GM21529 (cell line): ENCODE data around the gene NDUFV1.

Source experiments
- ATAC-seq: cut with Tn5 transposase; IDR thresholded peaks from one replicate; pipeline ENCODE4 v1.9.1; 2021; ENCODE audit not compliant: unreplicated experiment

NDUFV1 gene

DNA sequence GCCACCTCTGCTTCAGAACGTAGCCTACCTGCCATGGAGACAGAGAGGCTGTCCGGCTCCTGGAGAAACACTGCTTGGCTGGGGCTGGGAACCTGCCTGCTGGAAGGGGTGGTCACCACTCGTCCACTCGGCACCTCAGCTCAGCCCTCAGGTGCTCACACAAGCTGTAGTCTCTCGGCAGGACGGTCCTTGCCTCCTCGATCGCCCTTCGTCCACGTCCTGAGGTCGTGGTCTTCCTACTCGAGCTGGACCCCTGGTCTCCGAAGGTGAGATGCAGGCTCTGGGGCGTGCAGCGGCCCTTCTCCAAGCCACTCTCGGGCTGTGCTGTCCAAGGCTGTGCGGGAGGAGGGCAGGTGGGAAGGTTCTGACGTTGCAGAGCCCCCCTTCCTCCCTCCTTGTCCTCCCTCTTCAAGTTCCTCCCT, 32.7 kb downstream of the NDUFV1 start, which contains the start of gene TBX10:
TBX10 (minus strand) TSS at position 326 of the 422 bp plus-strand sequence; CDS start at position 35, 291 bp downstream.
- no peak for ATAC-seq

DNA sequence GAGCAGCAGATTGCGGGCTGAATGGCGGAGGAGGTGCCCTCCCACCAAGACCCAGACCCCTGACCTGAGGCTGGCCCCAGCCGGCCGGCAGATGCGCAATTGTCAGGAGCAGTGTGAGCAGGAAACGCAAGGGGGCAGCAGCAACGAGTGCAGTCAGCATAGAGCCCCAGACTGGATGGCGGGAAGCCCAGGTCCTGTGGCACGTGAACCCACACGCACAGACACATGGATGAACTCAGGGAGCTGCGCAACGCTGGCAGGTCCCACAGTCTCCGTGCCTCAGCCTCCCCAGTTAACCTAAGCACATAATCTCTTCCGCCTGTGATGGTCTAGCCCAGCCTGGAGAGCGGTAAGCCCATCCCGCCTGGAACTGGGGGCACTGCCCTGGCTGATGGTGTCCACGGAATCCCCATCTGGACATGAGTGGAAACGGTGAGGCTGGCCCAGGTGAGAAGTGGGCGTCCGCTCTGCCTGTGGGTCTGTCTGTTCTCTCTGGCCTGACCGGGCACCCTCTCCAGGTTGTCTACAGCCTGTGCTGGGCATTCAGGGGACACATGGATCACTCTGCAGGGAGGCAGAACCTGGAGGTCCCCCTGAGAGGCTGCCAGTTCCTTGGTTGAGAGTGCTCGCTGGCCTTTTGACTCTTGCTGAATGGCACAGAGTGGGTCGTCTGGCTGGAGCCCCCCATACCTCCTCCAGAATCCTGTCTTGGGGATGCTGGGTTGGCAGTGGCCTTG, 33.5 kb downstream of the NDUFV1 start:
- ATAC-seq: no peak

DNA sequence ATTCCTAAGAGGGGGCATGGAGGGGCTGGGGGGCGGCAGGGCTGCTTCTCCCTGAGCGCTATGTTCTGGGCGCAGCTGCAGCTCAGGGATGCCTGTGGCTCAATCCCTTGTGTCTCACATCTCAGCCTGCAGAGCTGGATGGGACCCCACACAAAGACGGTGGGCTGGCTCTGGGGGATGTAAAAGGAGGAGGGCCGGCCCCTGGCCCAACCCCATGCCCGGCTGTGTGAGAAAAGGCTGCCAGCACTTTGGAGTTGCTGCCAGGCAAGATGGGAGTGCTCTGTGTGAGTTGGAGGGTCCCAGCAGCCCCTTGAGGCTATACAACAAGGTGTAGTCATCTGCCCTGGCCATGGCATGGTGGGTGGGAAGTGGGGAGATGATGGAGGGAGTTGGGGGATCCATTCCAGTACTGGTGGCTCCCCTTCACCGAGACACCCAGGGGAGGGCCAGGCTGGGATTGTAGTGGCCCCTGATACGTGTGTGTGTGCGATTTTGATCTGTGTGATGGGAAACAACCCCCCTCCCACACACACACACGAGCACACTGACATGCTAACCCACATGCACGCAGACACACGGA, 34.1 kb downstream of the NDUFV1 start:
- ATAC-seq: no peak

DNA sequence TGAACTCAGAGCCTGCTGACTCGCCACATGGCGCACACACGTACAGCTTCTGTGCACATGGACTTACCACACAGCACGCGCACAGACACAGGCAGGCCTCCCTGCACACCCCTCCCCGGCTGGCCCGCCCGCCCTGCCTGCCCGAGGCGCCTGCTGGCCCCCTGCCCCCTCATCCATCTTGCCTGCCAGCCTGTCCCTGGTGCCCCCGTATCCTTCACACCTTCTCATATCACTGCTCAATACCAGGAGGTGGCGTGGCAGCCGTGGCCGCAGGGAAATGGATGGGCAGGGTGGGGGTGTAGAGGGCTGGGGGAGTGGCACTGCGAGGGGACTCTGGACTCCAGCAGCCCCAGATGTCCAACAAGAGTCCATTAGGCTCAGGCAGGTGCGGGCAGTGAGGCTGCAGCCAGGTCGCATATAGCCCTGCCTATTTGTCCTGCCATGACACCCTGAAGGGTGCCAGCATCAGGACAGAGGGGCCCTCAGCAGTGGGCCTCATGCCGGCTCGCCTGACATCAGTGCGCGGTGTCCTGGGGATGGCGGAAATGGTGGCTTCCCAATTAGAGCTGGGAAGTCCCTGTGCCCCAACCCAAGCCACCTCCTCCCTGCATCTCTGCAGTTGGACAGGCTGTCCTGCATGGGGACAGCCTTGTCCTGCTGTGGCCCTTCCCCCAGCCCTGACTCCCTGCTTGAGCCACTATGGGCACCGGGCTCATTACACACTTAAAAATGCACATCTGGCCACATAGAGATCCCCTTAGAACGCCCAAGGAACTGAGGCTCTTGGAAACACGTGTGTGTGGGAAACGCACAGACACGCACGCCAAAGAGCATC, 34.8 kb downstream of the NDUFV1 start:
- no peak for ATAC-seq

DNA sequence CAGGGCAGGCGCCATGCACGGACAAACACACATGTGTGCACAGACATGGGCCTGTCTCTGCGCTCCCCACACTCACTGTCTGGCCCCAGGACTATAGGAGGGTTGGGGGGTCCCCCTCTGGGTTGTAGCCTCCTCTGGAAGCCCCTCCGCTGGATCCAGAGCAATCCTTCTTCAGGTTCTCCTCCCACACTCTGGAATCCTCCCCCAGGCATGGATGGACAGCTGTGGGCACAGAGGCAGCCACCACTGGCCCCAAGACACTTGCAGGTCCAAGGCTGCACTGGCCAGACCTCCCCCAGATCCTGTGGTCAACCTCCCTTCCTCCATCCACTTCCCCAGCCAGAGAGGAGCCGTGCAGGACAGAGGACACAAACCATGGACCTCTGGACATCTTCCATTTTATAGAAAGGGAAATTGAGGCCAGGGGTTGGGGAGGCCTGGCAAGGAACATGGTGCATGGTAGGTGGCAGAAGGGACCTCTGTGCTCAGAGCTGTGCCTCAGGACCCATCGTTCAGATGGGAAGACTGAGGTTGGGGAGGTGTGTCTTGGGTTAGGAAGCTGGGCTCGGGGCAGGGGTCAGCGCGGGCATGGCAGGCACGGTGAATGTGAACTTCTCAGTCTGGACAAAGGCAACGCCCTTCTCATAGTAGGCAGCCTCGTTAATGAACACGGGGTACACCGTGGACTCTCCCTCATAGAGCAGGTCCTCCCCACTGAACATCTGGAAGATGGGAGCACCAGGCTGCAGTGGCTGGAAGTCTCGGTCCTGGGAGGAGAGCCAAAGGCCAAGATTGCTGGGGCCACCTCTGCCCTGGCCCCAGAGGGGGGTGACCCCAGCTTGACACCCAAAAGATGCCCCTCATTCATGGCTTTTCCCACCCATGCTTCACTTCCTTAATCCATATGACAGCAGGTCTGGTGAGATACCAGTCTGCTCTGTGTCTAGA, 35.7 kb downstream of the NDUFV1 start:
- ATAC-seq: no peak

DNA sequence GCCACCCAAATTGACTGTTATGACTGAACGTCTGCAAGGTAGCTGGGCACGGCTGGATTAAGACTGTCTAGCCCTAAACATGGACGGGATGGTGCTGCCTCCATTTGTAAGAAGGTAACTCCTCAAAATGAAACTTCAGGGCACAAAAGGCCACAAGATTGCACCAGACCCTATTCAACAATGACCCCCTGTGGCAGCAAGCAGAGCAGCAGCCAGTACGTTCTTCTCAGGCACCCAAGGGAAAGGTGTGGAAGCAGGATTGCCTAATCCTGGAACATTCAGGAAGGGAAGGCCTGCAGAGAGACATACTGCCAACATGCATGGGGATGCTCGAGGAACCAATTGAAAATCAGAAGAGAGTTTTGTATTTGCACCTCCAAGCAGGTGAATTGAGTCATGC, 37.3 kb downstream of the NDUFV1 start:
- ATAC-seq: no peak

DNA sequence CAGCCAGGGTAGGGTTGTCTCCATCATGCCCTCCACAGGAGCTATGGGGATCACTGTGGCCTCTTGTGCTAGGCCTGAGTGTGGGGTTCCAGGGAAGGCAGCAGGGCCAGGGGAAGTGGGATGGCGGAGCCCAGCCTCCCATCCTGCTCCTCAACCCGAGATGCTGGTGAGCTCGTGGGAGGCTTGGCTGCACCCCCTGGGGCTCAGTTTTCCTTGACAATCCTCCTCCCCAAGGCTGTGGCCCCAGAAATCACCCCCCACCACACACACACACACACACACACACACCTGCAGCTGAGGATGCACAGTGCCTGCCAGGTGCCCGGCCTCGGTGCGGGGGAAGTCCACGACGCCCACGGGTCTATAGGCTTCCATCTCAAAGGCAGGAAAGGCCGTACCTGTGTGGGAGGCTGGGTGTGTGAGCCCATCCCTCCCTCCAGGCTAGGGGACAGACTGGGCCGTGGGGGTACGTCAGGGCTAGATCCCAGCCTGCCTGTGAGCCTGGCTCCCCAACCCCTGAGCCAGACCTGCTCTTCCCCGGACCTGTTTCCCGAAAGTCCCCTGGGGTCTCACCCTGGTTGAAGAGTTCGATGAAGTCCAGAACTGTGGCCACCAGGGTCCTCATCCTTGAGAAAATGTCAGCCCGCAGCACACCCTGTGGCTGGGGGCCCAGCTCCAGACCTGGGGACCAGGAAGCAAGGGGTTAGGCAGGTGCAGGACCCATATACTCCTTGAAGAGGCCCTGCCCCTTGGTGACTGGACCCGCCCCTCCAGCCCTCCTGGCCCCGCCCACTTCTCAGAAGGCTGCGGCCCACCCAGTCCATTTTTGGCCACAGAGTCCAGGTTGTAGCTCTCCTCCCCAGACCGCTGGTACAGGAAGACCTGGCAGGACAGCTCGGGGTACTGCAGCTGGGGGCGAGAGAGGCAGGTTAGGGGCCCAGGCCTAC, 38.0 kb downstream of the NDUFV1 start:
- no peak for ATAC-seq

DNA sequence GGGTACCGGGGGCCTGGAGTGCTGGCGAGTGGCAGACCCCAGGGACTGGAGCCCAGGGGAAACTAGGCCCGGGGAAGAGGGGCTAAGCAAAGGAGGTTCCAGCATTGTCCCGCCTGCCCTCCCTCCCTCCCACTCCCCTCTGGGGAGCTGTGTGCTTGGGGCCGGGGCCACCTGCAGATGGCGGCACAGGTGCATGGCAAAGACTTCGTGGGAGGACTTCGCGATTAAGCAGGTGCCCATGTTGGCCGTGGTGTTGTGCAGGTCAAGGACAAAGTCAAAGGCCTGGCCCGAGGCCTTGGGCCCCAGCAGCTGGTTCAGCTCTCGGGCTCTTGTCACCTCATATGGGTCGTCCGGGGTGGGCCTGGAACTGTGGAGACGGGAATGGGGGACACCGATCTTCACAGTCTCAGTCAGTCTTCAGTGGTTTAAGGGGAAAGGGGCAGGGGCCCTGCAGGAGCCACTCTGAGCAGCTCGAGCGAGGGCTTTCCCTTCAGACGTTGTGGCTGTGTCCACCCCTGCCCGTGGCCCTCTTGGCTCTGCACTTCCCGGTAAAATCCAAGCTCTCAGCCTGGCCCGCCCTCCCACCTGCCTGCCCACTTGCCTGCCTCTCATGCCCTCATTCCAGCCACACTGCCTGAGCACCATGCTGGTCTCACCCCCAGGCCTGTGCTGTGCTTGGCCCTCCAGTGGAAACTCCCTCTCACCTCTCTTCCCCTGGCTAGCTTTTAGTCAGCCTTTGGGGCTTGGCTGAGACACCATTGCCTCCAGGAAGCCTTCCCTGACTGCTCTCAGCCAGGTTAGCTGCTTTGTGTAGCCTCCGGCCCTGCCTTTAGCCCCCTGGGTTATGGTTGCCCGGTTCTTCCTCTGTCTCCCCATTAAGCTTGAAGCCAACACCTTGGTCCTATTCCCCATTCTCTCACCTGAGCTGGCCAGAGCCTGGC, 39.1 kb downstream of the NDUFV1 start:
- ATAC-seq: no peak

DNA sequence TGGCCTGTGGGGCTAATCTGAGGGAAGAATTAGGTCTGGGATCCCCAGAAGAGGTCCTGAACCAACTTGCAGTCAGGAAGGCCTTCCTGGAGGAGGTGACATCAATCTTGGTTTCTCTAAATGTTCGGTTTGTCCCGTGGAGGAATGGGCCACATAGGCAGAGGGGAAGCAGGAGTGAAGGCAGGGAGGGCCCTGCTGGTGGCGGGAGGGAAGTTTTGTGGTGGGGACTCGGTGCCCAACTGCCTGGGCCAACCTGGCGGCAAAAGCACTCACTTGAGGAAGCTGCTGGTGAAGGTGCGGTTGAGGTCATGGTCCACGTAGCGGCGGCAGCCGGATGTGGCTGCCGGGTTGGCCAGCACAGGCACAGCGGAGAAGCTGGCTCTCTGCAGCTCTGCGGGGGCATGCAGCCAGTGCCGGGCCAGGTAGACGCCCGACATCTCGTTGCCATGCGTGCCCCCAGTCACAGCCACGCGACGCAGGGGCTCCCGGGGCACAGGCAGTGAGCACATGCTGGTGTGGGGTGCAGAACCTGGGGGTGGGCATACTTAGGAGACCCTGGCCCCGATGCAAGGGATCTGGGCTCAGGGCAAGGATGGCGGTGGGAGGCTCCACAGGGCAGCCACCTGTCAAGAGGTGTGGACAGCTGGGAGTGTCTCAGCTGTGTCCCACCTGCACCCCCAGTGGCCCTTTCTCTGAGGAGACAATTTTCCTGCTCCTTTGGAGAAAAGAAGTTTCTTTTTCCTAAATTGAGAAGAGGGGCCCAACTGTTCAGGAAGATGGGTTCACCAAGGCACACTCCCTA, 40.0 kb downstream of the NDUFV1 start:
- ATAC-seq: peak; percentile 30

DNA sequence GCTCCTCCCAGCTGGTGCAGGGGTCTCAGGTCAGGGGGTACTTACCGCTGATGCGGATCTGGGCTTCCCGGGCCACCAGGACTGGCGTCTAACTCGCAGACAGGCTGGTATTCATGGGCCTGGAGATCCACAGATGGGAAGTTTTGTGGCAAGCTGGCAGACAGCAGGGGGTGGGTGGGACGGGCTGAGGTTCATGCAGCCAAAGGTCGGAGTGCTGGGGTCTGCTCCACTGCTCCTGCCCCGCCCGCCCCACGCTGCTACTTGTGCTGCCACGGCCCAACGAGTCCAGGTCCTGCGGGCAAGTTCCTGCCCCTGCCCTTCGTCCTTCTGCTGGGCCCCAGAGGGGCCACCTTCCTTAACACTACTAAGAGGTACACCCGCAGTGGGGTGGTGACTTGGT, 40.7 kb downstream of the NDUFV1 start:
- ATAC-seq: no peak

DNA sequence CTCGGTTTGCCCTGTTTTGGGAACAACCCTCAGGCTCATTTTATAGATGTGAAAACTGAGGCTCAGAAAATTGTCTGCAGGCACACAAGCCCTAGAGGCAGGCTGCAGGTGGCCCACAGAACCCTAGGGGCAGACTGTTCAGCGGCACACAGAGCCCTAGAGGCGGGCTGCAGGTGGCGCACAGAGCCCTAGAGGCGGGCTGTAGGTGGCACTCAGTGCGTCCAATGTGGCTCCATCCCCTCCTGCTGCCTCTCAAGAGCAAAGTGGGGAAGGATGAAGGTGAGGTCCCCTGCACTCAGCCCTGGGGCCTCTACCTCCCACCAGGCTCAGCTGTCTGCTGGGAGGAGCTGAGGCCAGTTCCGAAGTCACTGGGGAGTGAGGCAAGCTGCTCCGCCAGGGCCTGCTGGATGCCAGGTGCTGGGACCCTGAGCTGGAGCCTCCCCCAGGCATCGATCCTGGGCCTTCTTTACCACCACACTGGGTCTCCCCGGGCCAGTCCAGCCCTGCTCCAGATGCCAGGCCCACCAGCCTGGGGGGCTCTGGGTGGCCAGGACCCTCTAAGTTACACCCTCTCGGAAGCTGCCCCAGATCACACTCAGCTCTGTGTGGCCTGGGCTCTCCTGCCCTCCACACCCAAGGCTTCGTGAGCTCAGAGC, 41.5 kb downstream of the NDUFV1 start:
- peak; percentile 43 for ATAC-seq

DNA sequence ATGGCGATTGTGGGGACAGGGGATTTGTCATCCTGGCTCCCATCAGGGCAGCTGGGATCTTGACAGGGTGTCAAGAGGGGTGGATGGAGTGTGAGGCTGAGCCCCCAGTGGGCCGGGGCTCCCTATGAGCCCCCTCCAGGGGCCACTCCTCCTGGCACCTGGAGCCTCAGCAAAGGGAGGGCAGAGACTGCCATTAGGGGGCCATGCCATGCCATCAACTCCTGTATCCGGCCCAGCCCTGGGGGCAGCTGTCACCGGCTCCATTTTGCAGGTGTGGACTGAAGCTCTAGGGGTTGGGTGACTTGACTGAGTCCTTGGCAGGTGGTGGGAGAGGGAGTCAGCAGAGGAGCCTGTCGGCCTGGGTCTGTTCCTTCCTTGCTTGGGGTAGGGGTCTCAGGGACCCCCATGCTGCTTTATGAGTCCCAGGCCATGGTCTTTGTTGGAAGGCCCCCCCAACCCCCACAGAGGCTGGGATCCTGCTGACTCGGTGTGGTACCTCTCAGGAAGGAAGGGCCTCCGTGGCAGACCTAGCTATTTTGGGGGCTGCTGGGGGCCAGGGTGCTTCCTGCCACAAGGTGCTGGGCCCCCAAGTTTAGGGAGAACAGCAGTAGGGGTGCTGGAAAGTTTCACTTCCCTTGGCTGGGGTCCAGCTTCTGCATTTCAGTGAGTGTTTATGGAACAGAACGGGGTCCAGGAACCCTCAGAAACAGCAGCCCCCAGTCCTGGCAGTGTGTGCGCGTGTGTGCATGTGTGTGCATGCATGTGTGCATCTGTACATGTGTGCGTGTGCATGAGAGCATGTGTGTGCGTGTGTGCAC, 42.3 kb downstream of the NDUFV1 start:
- ATAC-seq: no peak

DNA sequence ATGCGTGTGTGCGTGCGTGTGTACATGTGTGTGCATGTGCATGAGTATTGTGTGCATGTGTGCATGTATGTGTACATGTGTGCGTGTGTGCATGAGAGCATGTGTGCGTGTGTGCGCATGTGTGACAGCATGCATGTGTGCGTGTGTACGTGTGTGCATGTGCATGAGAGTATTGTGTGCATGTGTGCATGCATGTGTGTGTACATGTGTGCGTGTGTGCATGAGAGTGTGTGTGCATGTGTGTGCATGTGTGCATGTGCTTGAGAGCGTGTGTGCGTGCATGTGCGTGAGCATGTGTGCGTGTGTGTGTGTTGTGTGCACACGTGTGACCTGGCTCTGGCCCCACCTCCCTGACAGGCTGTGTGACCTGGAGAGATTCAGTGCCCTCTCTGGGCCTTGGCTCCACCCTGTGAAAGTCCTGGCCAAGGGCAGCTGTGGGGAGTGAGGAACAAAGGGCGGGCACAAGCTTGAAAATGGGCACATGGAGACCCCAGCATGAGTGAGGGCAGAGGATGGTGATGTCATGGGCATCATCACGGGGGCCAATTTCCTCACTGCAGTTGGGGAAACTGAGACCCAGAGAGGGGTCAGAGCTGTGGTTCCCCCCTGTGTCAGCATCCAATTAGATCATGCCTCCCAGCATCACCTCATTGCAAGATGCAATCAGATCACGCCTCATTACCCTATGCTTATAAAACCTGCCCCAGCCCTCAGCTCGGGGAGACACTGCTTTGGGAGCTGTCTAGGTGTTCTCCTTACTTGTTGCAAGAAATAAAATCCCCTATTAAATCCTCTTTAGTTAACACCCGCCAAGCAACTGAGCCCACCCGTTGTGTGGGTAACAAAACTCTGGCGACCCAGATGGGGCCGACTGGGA, 43.1 kb downstream of the NDUFV1 start:
- ATAC-seq: no peak

DNA sequence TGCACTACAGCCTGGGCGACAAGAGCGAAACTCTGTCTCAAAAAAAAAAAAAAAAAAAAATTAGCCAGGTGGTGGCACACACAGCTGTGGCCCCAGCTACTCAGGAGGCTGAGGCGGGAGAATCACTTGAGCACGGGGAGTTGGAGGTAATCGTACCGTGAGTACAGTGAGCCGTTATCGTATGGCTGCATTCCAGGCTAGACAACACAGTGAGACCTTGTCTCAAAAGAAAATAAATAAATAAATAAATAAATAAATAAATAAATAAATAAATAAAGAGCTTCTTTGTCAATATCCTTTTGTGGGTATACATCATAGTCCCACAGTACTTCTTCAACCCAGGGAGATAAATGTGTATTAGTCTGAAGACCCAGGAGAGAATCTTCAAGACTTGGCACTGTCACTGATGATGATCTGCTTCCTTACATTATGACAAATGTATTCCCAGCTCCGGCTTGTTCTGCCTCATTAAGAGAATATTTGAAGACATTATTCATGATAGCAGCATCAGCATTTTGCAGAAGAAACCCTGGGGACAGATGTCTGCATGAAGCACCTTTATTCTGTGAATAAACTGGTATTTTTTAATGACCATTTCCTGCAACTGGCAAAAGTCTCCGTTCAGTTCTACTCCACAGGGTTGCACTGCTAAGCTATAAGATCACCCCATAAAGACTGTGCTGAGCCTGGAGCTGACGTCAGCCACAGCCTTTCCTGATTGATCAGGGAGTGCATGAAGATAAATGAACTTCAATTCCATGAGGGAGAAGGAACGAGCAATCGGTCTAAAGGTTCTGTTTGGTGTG, 45.4 kb downstream of the NDUFV1 start:
- ATAC-seq: no peak
